ENCODE measurements around the gene SPCS2. TPM values are rescaled to one million over a fixed set of nuclear protein-coding genes. Genes with fewer than 3 reads are reported as not detected.

SPCS2 gene
- total and polyA plus RNA-seq, 2 donors (not counting 3 experiments of a cell fraction or from before 2014, with no cell fraction given), result 88.9 to 140 TPM

- dilution Hi-C loops (cut with MboI; ENCODE audit: extremely low pct_ligation_motif_present, low sequenced_read_pairs), result loop anchor here (25.0 kb wide), 1 partner anchor 102 kb away; no protein-coding TSS in a partner anchor
- H3K36me3 ChIP-seq (ENCODE audit: control insufficient read depth in 2 of 2, extremely low read depth in 1 of 2, insufficient read depth in 2 of 2, low read length in 2 of 2), result peaks cover 0 to 3% of the 10 kb centered on the region in 2 experiments
- H3K9me3 ChIP-seq (replicated peaks; ENCODE audit: control insufficient read depth, insufficient read depth, low read length), result no peaks in the 10 kb centered on the region
- BruUV-seq (replicated peaks), result no TSS peak
- POLR2A ChIA-PET, result no interaction called here
- H3K4me1 ChIP-seq (ENCODE audit: control insufficient read depth, extremely low read depth, insufficient read depth, low read length), result peaks cover 9% of the 10 kb centered on the region
- H3K9ac ChIP-seq (replicated peaks; ENCODE audit: extremely low read depth, insufficient read depth, low read length), result no peak overlapping the region
- no peak overlapping the region for H3K4me2 ChIP-seq (ENCODE audit: insufficient read depth, low read length)
- H3K79me2 ChIP-seq (ENCODE audit: control insufficient read depth, insufficient read depth, low read length), result no peaks in the 10 kb centered on the region
- H3K27me3 ChIP-seq (ENCODE audit: control insufficient read depth in 2 of 2, insufficient read depth in 2 of 2, low read length in 2 of 2), result no peaks in the 10 kb centered on the region
- H4K20me1 ChIP-seq (replicated peaks; ENCODE audit: control insufficient read depth, extremely low read depth, insufficient read depth, low read length), result no peaks in the 10 kb centered on the region
- no peak overlapping the region for H3K4me3 ChIP-seq (replicated peaks in 1 of 3; ENCODE audit: insufficient read depth in 1 of 3, low read depth in 1 of 3, low read length in 3 of 3)
- H2AFZ ChIP-seq (ENCODE audit: low read depth, low read length), result no peak overlapping the region
- H3K9me1 ChIP-seq (replicated peaks; ENCODE audit: control insufficient read depth, extremely low read depth, insufficient read depth, low read length), result no peaks in the 10 kb centered on the region
- intact Hi-C loops (cut with micrococcal nuclease), result no loop called here
- H3K27ac ChIP-seq (ENCODE audit: insufficient read depth, low read depth, low read length), result no peak overlapping the region
- TF ChIP-seq MAX (IDR thresholded peaks at IDR 0.05; ENCODE audit: insufficient read depth, insufficient read length) (no peak), CTCF (IDR thresholded peaks at IDR 0.05; ENCODE audit: extremely low read depth in 1 of 2, insufficient read depth in 1 of 2, low read depth in 1 of 2, low read length in 2 of 2) (no peak), FOS (IDR thresholded peaks at IDR 0.05; ENCODE audit: borderline replicate concordance, insufficient read depth, low read length) (no peak), POLR2A (IDR thresholded peaks at IDR 0.05; ENCODE audit: low read depth, low read length) (no peak), EZH2 (IDR thresholded peaks at IDR 0.05; ENCODE audit: borderline replicate concordance, low read depth, low read length, severe bottlenecking) (no peak), JUN (IDR thresholded peaks at IDR 0.05; ENCODE audit: borderline replicate concordance, insufficient read depth, insufficient read length, low read depth) (no peak), MYC (IDR thresholded peaks at IDR 0.05; ENCODE audit: low read depth, low read length) (no peak), POLR2AphosphoS5 (IDR thresholded peaks at IDR 0.05; ENCODE audit: insufficient read depth, low read depth, low read length) (no peak), GATA2 (IDR thresholded peaks at IDR 0.05; ENCODE audit: insufficient read depth, insufficient read length, low read depth, low read length) (no peak)
- no peak for FAIRE-seq
- CTCF ChIA-PET, result interaction anchor here (0.8 to 1.7 kb wide), 4 partner anchors 14 to 207 kb away, joined by 3 to 5 read pairs (median 4); no protein-coding TSS in a partner anchor
- DNase-seq (ENCODE audit: low read depth, low spot score), result no peak
Measured at GRCh38 chr11:74909812-74910211, 39.3 kb upstream of the SPCS2 start.
